WTC11 (cell line): Measurements from ENCODE around the gene CDH2. TPM values are rescaled to one million over a fixed set of nuclear protein-coding genes. Genes with fewer than 3 reads are reported as not detected.

Source experiments
- ATAC-seq: fragments of 200-7000 bp; cut with Tn5 transposase; 2 replicates; pipeline ENCODE4 v1.10.0; 2021; ENCODE audit warnings: mild to moderate bottlenecking, moderate library complexity
- CTCF ChIA-PET: fragments of 300-600 bp; sonication (Branson Sonifier 250); formaldehyde crosslinking; loops from one replicate; lab custom pipeline; 2021; ENCODE audit warnings: antibody characterized with exemption; lab: Charles Lee
- POLR2A ChIA-PET: fragments of 350-600 bp; sonication (Branson Sonifier 250); formaldehyde crosslinking; loops from one replicate; lab custom pipeline; 2021; ENCODE audit warnings: antibody characterized with exemption; lab: Charles Lee
- DNase-seq: peaks from one replicate; pipeline ENCODE4 v3.0.0; 2021; ENCODE audit warnings: low spot score
- H3K27ac Mint-ChIP-seq: 2 replicates; pipeline ENCODE4 v1.8.0; 2021; ENCODE audit warnings: mixed read lengths
- H3K27me3 Mint-ChIP-seq: 2 replicates; pipeline ENCODE4 v1.8.0; 2021; ENCODE audit warnings: low read depth, mild to moderate bottlenecking, moderate library complexity, mixed read lengths
- H3K36me3 Mint-ChIP-seq: 2 replicates; pipeline ENCODE4 v1.8.0; 2021; ENCODE audit warnings: mixed read lengths
- H3K4me1 Mint-ChIP-seq: 2 replicates; pipeline ENCODE4 v1.8.0; 2022; ENCODE audit warnings: mixed read lengths
- H3K4me3 Mint-ChIP-seq: 2 replicates; pipeline ENCODE4 v1.8.0; 2021; ENCODE audit warnings: mild to moderate bottlenecking, moderate library complexity, mixed read lengths
- H3K9me3 Mint-ChIP-seq: 2 replicates; pipeline ENCODE4 v1.8.0; 2021; ENCODE audit warnings: mixed read lengths
- ETV6 ChIP-seq: sonication (generic); formaldehyde crosslinking; IDR thresholded peaks from 2 replicates; pipeline ENCODE4 v1.8.1; 2022; ENCODE audit warnings: mild to moderate bottlenecking, missing genetic modification reagents
- HMGA2 ChIP-seq: fragments of 250-450 bp; sonication (Bioruptor Pico); IDR thresholded peaks from 2 replicates; pipeline ENCODE4 v1.4.0; 2021; ENCODE audit warnings: mild to moderate bottlenecking, moderate library complexity
- KAT7 ChIP-seq: sonication (generic); formaldehyde crosslinking; IDR thresholded peaks from 2 replicates; pipeline ENCODE4 v1.8.1; 2023; ENCODE audit warnings: missing genetic modification reagents, mild to moderate bottlenecking, borderline replicate concordance
- SMAD4 ChIP-seq: sonication (generic); formaldehyde crosslinking; IDR thresholded peaks from 2 replicates; pipeline ENCODE4 v1.8.0; 2022; ENCODE audit warnings: mild to moderate bottlenecking, missing genetic modification reagents
- ZNF121 ChIP-seq: sonication (generic); formaldehyde crosslinking; IDR thresholded peaks from 2 replicates; pipeline ENCODE4 v1.8.0; 2023; ENCODE audit warnings: missing genetic modification reagents
- total RNA-seq: library from RNA; stranded (reverse); gene quantifications from 3 replicates; pipeline ENCODE4 v1.2.3, GENCODE V29; 2021
- TF ChIP-seq, protein P1 (sequence below): sonication (generic); formaldehyde crosslinking; IDR thresholded peaks from 2 replicates; pipeline ENCODE4 v1.8.1; 2023; ENCODE audit warnings: mild to moderate bottlenecking, moderate library complexity, missing genetic modification reagents
- TF ChIP-seq, protein P2 (sequence below): sonication (generic); formaldehyde crosslinking; IDR thresholded peaks from 2 replicates; pipeline ENCODE4 v1.8.1; 2022; ENCODE audit warnings: missing genetic modification reagents, borderline replicate concordance
- TF ChIP-seq, protein P3 (sequence below): fragments of 200-600 bp; IDR thresholded peaks from 2 replicates; pipeline ENCODE4 v1.8.0; 2022; ENCODE audit warnings: antibody characterized with exemption
- TF ChIP-seq, protein P4 (sequence below): sonication (generic); formaldehyde crosslinking; IDR thresholded peaks from 2 replicates; pipeline ENCODE4 v1.8.1; 2023; ENCODE audit warnings: mild to moderate bottlenecking, missing genetic modification reagents, moderate library complexity
- TF ChIP-seq, protein P5 (sequence below): sonication (generic); formaldehyde crosslinking; IDR thresholded peaks from 2 replicates; pipeline ENCODE4 v1.8.0; 2023; ENCODE audit warnings: missing genetic modification reagents, mild to moderate bottlenecking, borderline replicate concordance
- TF ChIP-seq, protein P6 (sequence below): sonication (generic); formaldehyde crosslinking; IDR thresholded peaks from 2 replicates; pipeline ENCODE4 v1.8.1; 2022; ENCODE audit warnings: mild to moderate bottlenecking, moderate library complexity, missing genetic modification reagents

Gene CDH2
- total RNA-seq, 1 experiment from 2014 or later = 17.3 TPM

DNA sequence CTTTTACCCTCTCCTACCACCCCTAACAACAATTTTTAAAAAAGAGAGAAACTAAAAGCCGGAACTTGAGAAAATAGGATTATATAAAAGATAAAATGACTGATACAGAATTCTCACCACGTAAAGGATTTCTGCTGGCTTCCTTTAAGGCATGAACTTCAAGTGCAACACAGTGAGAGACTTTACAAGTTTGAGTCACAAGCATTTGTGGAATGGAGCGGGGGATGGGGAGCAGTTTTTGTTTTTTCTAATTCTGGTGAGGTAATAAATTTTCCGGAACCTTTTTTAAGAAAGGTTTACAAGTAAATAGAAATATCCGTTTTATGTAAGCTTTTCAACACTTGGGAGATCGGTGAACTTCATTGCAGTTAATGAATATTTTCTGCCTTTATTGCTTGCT, 1.8 kb upstream of the CDH2 start (continued):
- TF ChIP-seq, protein P1, sequence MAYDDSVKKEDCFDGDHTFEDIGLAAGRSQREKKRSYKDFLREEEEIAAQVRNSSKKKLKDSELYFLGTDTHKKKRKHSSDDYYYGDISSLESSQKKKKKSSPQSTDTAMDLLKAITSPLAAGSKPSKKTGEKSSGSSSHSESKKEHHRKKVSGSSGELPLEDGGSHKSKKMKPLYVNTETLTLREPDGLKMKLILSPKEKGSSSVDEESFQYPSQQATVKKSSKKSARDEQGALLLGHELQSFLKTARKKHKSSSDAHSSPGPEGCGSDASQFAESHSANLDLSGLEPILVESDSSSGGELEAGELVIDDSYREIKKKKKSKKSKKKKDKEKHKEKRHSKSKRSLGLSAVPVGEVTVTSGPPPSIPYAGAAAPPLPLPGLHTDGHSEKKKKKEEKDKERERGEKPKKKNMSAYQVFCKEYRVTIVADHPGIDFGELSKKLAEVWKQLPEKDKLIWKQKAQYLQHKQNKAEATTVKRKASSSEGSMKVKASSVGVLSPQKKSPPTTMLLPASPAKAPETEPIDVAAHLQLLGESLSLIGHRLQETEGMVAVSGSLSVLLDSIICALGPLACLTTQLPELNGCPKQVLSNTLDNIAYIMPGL = no peak
- TF ChIP-seq, protein P2, sequence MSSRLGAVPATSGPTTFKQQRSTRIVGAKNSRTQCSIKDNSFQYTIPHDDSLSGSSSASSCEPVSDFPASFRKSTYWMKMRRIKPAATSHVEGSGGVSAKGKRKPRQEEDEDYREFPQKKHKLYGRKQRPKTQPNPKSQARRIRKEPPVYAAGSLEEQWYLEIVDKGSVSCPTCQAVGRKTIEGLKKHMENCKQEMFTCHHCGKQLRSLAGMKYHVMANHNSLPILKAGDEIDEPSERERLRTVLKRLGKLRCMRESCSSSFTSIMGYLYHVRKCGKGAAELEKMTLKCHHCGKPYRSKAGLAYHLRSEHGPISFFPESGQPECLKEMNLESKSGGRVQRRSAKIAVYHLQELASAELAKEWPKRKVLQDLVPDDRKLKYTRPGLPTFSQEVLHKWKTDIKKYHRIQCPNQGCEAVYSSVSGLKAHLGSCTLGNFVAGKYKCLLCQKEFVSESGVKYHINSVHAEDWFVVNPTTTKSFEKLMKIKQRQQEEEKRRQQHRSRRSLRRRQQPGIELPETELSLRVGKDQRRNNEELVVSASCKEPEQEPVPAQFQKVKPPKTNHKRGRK (CRISPR knock-in tag) = no peak
- no peak for TF ChIP-seq ETV6 (CRISPR knock-in tag)
- TF ChIP-seq, protein P3, sequence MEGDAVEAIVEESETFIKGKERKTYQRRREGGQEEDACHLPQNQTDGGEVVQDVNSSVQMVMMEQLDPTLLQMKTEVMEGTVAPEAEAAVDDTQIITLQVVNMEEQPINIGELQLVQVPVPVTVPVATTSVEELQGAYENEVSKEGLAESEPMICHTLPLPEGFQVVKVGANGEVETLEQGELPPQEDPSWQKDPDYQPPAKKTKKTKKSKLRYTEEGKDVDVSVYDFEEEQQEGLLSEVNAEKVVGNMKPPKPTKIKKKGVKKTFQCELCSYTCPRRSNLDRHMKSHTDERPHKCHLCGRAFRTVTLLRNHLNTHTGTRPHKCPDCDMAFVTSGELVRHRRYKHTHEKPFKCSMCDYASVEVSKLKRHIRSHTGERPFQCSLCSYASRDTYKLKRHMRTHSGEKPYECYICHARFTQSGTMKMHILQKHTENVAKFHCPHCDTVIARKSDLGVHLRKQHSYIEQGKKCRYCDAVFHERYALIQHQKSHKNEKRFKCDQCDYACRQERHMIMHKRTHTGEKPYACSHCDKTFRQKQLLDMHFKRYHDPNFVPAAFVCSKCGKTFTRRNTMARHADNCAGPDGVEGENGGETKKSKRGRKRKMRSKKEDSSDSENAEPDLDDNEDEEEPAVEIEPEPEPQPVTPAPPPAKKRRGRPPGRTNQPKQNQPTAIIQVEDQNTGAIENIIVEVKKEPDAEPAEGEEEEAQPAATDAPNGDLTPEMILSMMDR = no peak

DNA sequence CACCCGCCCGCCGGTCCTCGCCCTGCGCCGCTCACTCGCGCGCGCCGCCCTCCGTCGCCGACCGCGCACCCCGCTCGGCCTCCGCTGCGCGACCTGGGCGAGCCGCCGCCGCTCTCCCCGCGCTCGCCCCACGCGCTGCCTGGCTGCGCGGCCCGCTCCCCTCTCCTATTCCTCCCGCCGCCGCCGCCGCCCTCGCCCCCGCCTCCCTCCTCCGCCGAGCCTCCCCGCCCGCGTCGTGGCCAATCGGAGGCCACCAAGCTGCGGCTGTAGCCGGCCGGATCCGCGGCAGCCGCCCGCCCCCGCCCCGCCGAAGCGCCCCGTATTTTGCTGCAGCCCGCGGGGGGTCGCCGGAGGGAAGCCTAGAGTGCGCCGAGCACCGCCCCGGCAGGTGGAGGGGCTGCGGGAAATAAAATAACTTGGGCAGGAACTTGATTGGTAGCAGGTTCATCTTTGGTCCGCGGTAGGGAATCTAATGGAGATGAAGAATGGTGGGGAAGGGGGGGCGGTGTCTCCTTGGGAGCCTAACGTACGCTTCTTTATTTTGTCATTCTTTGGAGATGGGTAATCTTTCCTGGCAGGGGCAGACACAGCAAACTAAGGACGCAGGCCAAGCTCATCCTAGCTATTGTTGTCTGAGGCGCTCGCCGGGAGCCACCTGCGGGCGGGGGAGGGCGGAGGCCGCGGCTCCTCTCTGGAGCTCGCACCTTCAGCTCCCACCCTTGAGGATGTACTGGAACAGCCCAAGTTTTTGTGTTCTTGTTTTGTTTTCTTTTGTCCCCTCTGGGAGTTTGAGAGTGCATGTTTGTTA, 1.1 kb upstream of the CDH2 start:
- no peaks in the 10 kb centered on the region for H3K9me3 Mint-ChIP-seq
- DNase-seq = peak; percentile 79
- TF ChIP-seq, protein P4, sequence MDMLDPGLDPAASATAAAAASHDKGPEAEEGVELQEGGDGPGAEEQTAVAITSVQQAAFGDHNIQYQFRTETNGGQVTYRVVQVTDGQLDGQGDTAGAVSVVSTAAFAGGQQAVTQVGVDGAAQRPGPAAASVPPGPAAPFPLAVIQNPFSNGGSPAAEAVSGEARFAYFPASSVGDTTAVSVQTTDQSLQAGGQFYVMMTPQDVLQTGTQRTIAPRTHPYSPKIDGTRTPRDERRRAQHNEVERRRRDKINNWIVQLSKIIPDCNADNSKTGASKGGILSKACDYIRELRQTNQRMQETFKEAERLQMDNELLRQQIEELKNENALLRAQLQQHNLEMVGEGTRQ (CRISPR knock-in tag) = no peak
- no peak for TF ChIP-seq SMAD4
- TF ChIP-seq, protein P5, sequence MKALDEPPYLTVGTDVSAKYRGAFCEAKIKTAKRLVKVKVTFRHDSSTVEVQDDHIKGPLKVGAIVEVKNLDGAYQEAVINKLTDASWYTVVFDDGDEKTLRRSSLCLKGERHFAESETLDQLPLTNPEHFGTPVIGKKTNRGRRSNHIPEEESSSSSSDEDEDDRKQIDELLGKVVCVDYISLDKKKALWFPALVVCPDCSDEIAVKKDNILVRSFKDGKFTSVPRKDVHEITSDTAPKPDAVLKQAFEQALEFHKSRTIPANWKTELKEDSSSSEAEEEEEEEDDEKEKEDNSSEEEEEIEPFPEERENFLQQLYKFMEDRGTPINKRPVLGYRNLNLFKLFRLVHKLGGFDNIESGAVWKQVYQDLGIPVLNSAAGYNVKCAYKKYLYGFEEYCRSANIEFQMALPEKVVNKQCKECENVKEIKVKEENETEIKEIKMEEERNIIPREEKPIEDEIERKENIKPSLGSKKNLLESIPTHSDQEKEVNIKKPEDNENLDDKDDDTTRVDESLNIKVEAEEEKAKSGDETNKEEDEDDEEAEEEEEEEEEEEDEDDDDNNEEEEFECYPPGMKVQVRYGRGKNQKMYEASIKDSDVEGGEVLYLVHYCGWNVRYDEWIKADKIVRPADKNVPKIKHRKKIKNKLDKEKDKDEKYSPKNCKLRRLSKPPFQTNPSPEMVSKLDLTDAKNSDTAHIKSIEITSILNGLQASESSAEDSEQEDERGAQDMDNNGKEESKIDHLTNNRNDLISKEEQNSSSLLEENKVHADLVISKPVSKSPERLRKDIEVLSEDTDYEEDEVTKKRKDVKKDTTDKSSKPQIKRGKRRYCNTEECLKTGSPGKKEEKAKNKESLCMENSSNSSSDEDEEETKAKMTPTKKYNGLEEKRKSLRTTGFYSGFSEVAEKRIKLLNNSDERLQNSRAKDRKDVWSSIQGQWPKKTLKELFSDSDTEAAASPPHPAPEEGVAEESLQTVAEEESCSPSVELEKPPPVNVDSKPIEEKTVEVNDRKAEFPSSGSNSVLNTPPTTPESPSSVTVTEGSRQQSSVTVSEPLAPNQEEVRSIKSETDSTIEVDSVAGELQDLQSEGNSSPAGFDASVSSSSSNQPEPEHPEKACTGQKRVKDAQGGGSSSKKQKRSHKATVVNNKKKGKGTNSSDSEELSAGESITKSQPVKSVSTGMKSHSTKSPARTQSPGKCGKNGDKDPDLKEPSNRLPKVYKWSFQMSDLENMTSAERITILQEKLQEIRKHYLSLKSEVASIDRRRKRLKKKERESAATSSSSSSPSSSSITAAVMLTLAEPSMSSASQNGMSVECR (CRISPR knock-in tag) = 0 out of 2 replicates have a peak, but pooled peaks have one; percentile 4
- TF ChIP-seq HMGA2 (CRISPR knock-in tag) = no peak
- no peak for TF ChIP-seq ZNF121 (CRISPR knock-in tag)
- TF ChIP-seq, protein P6, sequence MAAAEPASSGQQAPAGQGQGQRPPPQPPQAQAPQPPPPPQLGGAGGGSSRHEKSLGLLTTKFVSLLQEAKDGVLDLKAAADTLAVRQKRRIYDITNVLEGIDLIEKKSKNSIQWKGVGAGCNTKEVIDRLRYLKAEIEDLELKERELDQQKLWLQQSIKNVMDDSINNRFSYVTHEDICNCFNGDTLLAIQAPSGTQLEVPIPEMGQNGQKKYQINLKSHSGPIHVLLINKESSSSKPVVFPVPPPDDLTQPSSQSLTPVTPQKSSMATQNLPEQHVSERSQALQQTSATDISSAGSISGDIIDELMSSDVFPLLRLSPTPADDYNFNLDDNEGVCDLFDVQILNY = 0 out of 2 replicates have a peak, but pooled peaks have one; percentile 19
- 0 out of 2 replicates have a peak, but pooled peaks have one; percentile 40 for TF ChIP-seq KAT7 (CRISPR knock-in tag)
- peak; percentile 29 for ATAC-seq
- POLR2A ChIA-PET = no interaction called here
- H3K27me3 Mint-ChIP-seq = peaks cover 42% of the 10 kb centered on the region
- CTCF ChIA-PET = no interaction called here
- H3K36me3 Mint-ChIP-seq = no peaks in the 10 kb centered on the region
- H3K4me3 Mint-ChIP-seq = peak overlapping the region; percentile 83
- peak overlapping the region; percentile 92 for H3K27ac Mint-ChIP-seq
- peaks cover 53% of the 10 kb centered on the region for H3K4me1 Mint-ChIP-seq
